Lung (tissue), 12 donors: ENCODE results near the gene SPTB. TPM values are rescaled to one million over a fixed set of nuclear protein-coding genes. Genes with fewer than 3 reads are reported as not detected.

ENCODE experiments used
- ATAC-seq: fragments of 200-7000 bp; cut with Tn5 transposase; one replicate; pipeline ENCODE4 v1.9.1; 2020; ENCODE audit warnings: moderate number of reproducible peaks; ENCODE audit not compliant: insufficient read depth, low FRiP score
- DNase-seq, 3 donors: peaks; one replicate each; pipeline ENCODE4 v3.0.0-alpha.2; 2013 to 2017
- H3K27ac ChIP-seq, 2 donors: one replicate each; pipeline ENCODE4 v1.5.1; 2013; ENCODE audit warnings: mild to moderate bottlenecking in 2 of 2, moderate library complexity in 2 of 2, control low read depth in 1 of 2, inconsistent platforms in 1 of 2, low read depth in 1 of 2, low read length in 1 of 2
- H3K27me3 ChIP-seq, 3 donors: one replicate each; pipeline ENCODE4 v1.5.1; 2013; ENCODE audit warnings: low read length in 2 of 3; ENCODE audit not compliant: control insufficient read depth in 3 of 3, insufficient read depth in 3 of 3
- H3K36me3 ChIP-seq, 4 donors: one replicate each; pipeline ENCODE4 v1.5.1; 2013; ENCODE audit warnings: low read length in 4 of 4, mild to moderate bottlenecking in 1 of 4, moderate library complexity in 1 of 4; ENCODE audit not compliant: control insufficient read depth in 4 of 4, insufficient read depth in 4 of 4
- H3K4me1 ChIP-seq, 5 donors: one replicate each; pipeline ENCODE4 v1.5.1; 2013; ENCODE audit warnings: low read length in 5 of 5, mild to moderate bottlenecking in 2 of 5, moderate library complexity in 1 of 5; ENCODE audit not compliant: control insufficient read depth in 5 of 5, insufficient read depth in 5 of 5
- H3K4me3 ChIP-seq: one replicate; pipeline ENCODE4 v1.5.1; 2013; ENCODE audit warnings: mild to moderate bottlenecking, control low read depth, moderate library complexity
- H3K9ac ChIP-seq, 2 donors: one replicate each; pipeline ENCODE4 v1.5.1; 2013; ENCODE audit warnings: low read length in 2 of 2, control low read depth in 1 of 2; ENCODE audit not compliant: insufficient read depth in 1 of 2
- H3K9me3 ChIP-seq, 4 donors: one replicate each; pipeline ENCODE4 v1.5.1; 2013; ENCODE audit warnings: low read length in 3 of 4, mild to moderate bottlenecking in 1 of 4, moderate library complexity in 1 of 4; ENCODE audit not compliant: control insufficient read depth in 4 of 4, insufficient read depth in 3 of 4
- CTCF ChIP-seq: IDR thresholded peaks from 2 replicates; pipeline ENCODE4 v1.5.1; 2012; ENCODE audit warnings: mild to moderate bottlenecking; ENCODE audit errors: control extremely low read depth, extremely low read depth
- WGBS, 2 donors: extraction: QIAGEN DNeasy Blood & Tissue Kit; methylation state at CpG; one replicate each; pipeline ENCODE4 v1.1.7; 2013; 5-methylcytosine and 5-hydroxymethylcytosine counted together
- polyA plus RNA-seq, 2 donors: library from polyadenylated mRNA; stranded (reverse); fragments of 200-250 nt; gene quantifications; one replicate each; pipeline ENCODE4 v1.2.1, GENCODE V29; 2013
- total RNA-seq, 2 donors: library from RNA; depleted of rRNA in 1 of 2; stranded (reverse); fragments of >200 nt in 1 of 2; gene quantifications; one replicate each; pipeline ENCODE4 v1.2.1, GENCODE V29; 2014 to 2021
- donor health status: control.
- donor health status: control.
- donor health status: Bipolar disorder and iron deficiency.
- donor health status: healthy.
- donor health status: DM: yes; HTN: yes; CAD: no.

The SPTB gene
- total and polyA plus RNA-seq, 4 donors, result 1.2 to 11.5 (median 2.1) TPM

- no peak overlapping the region for H3K27ac ChIP-seq
- DNase-seq, result no peak
- H3K36me3 ChIP-seq, result peaks cover 0 to 3% (median under 1%) of the 10 kb centered on the region in 4 donors
- H3K9me3 ChIP-seq, result no peaks in the 10 kb centered on the region
- H3K9ac ChIP-seq, result no peak overlapping the region
- H3K4me1 ChIP-seq, result peaks cover 0 to 5% (median 0%) of the 10 kb centered on the region in 5 donors
- TF ChIP-seq CTCF, result no peak
- H3K4me3 ChIP-seq, result no peak overlapping the region
- ATAC-seq, result no peak
- 92 to 97% methylated on average over 11 of the region's 11 CpGs for WGBS, 2 donors
- no peaks in the 10 kb centered on the region for H3K27me3 ChIP-seq
These were observed 78.7 kb downstream of the SPTB start for GRCh38 chr14:64801046-64801445.

GRCh38 chr14:64800000-64800399 lies 79.7 kb downstream of the SPTB start:
- ATAC-seq (no peak), DNase-seq (peak in 1 of 3 donors; percentile 21)
- WGBS, 2 donors, result 56 to 83% methylated on average over 3 of the region's 3 CpGs
- H3K27ac ChIP-seq, result no peak overlapping the region
- H3K4me1 ChIP-seq, result no peaks in the 10 kb centered on the region
- H3K27me3 ChIP-seq, result no peaks in the 10 kb centered on the region
- H3K9me3 ChIP-seq, result no peaks in the 10 kb centered on the region
- no peak for TF ChIP-seq CTCF
- no peak overlapping the region for H3K9ac ChIP-seq
- peaks cover 0 to 3% (median under 1%) of the 10 kb centered on the region in 4 donors for H3K36me3 ChIP-seq
- no peak overlapping the region for H3K4me3 ChIP-seq

GRCh38 chr14:64799555-64799954 lies 80.2 kb downstream of the SPTB start:
- H3K27me3 ChIP-seq, result no peaks in the 10 kb centered on the region
- H3K9me3 ChIP-seq, result no peaks in the 10 kb centered on the region
- no peak overlapping the region for H3K27ac ChIP-seq
- peaks cover 0 to 3% (median under 1%) of the 10 kb centered on the region in 4 donors for H3K36me3 ChIP-seq
- H3K4me3 ChIP-seq, result no peak overlapping the region
- WGBS, 2 donors, result 97 to 99% methylated on average over 10 of the region's 10 CpGs
- no peak for TF ChIP-seq CTCF
- DNase-seq (no peak), ATAC-seq (no peak)
- H3K9ac ChIP-seq, result no peak overlapping the region
- no peaks in the 10 kb centered on the region for H3K4me1 ChIP-seq

GRCh38 chr14:64796369-64796768 lies 83.3 kb downstream of the SPTB start:
- TF ChIP-seq CTCF, result no peak
- no peaks in the 10 kb centered on the region for H3K4me1 ChIP-seq
- WGBS, 2 donors, result 94 to 95% methylated on average over 11 of the region's 11 CpGs

More at GRCh38 chr14:64796369-64796768, 83.3 kb downstream of the SPTB start:
- peaks cover 0 to 3% (median 0%) of the 10 kb centered on the region in 4 donors for H3K9me3 ChIP-seq
- H3K4me3 ChIP-seq, result no peak overlapping the region
- no peak overlapping the region for H3K27ac ChIP-seq
- peaks cover 0 to 3% (median under 1%) of the 10 kb centered on the region in 4 donors for H3K36me3 ChIP-seq
- DNase-seq (no peak), ATAC-seq (no peak)
- H3K9ac ChIP-seq, result no peak overlapping the region
- H3K27me3 ChIP-seq, result no peaks in the 10 kb centered on the region
